Endothelial cell of hepatic sinusoid (primary cell): Measurements from ENCODE around the gene REG4.

ENCODE experiments used
- in situ Hi-C: cut with HindIII; loops from 2 replicates; pipeline ENCODE4 v1.10.0; 2017; ENCODE audit warnings: low sequenced_read_pairs

REG4 gene

DNA sequence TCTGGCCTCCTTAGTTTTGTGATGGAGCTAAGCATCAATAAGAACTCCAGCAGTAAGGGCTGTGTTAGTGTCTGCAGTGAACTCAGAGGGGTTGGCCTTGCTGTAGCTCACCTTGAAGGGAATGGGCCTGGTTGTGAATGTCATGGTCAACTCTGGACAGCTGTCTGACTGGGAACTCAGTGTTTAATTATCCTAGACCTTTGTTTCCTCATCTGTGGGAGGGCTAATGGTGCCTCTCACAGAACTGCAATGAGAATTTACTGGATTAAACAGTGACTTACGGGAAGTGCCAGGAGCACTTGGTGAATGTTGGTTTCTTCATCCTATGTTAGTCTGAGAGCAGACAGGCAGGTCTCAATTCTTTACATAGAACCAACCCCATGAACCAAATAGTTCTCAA, 66.2 kb downstream of the REG4 start:
- in situ Hi-C loops: no loop called here

DNA sequence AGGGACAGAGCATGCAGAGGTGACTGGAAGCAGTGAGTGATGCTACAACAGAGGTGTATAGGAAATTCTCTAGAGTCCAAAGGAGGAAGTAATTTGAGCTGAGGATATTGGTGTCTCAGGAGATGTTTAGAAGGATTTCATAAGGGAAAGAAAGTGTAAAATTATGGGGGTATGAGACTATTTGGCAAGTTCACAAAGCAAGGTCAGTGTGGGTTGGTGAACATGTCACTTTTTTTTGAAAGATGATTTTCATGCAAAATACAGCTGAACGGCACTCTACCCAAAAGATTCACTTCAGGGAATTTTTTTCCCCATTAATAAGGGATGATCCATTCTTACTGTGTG, 66.7 kb downstream of the REG4 start:
- in situ Hi-C loops: no loop called here
